T-helper 1 cell treated with Interleukin-12 subunit alpha and Interleukin-12 subunit beta and Interleukin-4 antibody, amounts not matched to agents 30 μg/mL and 1 μg/mL, for 36 hours (primary cell): ENCODE results near the gene C13orf42.

Source experiments
- H3K27ac Mint-ChIP-seq: one replicate; pipeline ENCODE4 v1.8.0; 2021; ENCODE audit warnings: mild to moderate bottlenecking, mixed read lengths
- H3K27me3 Mint-ChIP-seq: one replicate; pipeline ENCODE4 v1.8.0; 2021; ENCODE audit warnings: low read depth, mixed read lengths
- H3K36me3 Mint-ChIP-seq: one replicate; pipeline ENCODE4 v1.8.0; 2021; ENCODE audit warnings: low read depth, mixed read lengths
- H3K4me1 Mint-ChIP-seq: one replicate; pipeline ENCODE4 v1.8.0; 2021; ENCODE audit warnings: low read depth, mixed read lengths
- H3K4me3 Mint-ChIP-seq: one replicate; pipeline ENCODE4 v1.8.0; 2021; ENCODE audit warnings: mild to moderate bottlenecking, moderate library complexity, mixed read lengths
- H3K9me3 Mint-ChIP-seq: one replicate; pipeline ENCODE4 v1.8.0; 2021; ENCODE audit warnings: mixed read lengths

C13orf42 gene

GRCh38 chr13:51064753-51065152, 46.3 kb downstream of the C13orf42 start:
- no peaks in the 10 kb centered on the region for H3K9me3 Mint-ChIP-seq
- no peaks in the 10 kb centered on the region for H3K36me3 Mint-ChIP-seq
- H3K4me1 Mint-ChIP-seq: peaks cover 14% of the 10 kb centered on the region
- H3K27me3 Mint-ChIP-seq: peaks cover 11% of the 10 kb centered on the region
- no peak overlapping the region for H3K4me3 Mint-ChIP-seq
- no peak overlapping the region for H3K27ac Mint-ChIP-seq

GRCh38 chr13:51063909-51064308, 47.2 kb downstream of the C13orf42 start:
- Mint-ChIP-seq H3K36me3 (no peaks in the 10 kb centered on the region), H3K4me1 (peaks cover 12% of the 10 kb centered on the region), H3K9me3 (no peaks in the 10 kb centered on the region)

GRCh38 chr13:51058461-51059167, 52.5 kb downstream of the C13orf42 start:
- H3K4me1 Mint-ChIP-seq: no peaks in the 10 kb centered on the region
- H3K27me3 Mint-ChIP-seq: peaks cover 4% of the 10 kb centered on the region
- no peaks in the 10 kb centered on the region for H3K36me3 Mint-ChIP-seq
- H3K4me3 Mint-ChIP-seq: no peak overlapping the region
- no peaks in the 10 kb centered on the region for H3K9me3 Mint-ChIP-seq
- no peak overlapping the region for H3K27ac Mint-ChIP-seq

More at GRCh38 chr13:51063909-51064308, 47.2 kb downstream of the C13orf42 start:
- Mint-ChIP-seq H3K4me3 (no peak overlapping the region), H3K27me3 (peaks cover 11% of the 10 kb centered on the region), H3K27ac (no peak overlapping the region)

- H3K9me3 Mint-ChIP-seq: no peaks in the 10 kb centered on the region
- no peaks in the 10 kb centered on the region for H3K36me3 Mint-ChIP-seq
- H3K27ac Mint-ChIP-seq: no peak overlapping the region
- H3K4me3 Mint-ChIP-seq: no peak overlapping the region
- no peaks in the 10 kb centered on the region for H3K4me1 Mint-ChIP-seq
- H3K27me3 Mint-ChIP-seq: peaks cover 4% of the 10 kb centered on the region
Measured at GRCh38 chr13:51057906-51058305, 53.2 kb downstream of the C13orf42 start.

GRCh38 chr13:51057001-51057400, 54.1 kb downstream of the C13orf42 start:
- Mint-ChIP-seq H3K27ac (no peak overlapping the region), H3K4me3 (no peak overlapping the region), H3K36me3 (no peaks in the 10 kb centered on the region), H3K9me3 (no peaks in the 10 kb centered on the region), H3K4me1 (no peaks in the 10 kb centered on the region), H3K27me3 (peaks cover 4% of the 10 kb centered on the region)

- H3K4me3 Mint-ChIP-seq: no peak overlapping the region
- no peaks in the 10 kb centered on the region for H3K9me3 Mint-ChIP-seq
- H3K36me3 Mint-ChIP-seq: no peaks in the 10 kb centered on the region
- H3K27ac Mint-ChIP-seq: no peak overlapping the region
- no peaks in the 10 kb centered on the region for H3K4me1 Mint-ChIP-seq
- peaks cover 14% of the 10 kb centered on the region for H3K27me3 Mint-ChIP-seq
Measured at GRCh38 chr13:51052581-51052980, 58.5 kb downstream of the C13orf42 start.

- Mint-ChIP-seq H3K36me3 (no peaks in the 10 kb centered on the region), H3K9me3 (no peaks in the 10 kb centered on the region), H3K27me3 (peaks cover 14% of the 10 kb centered on the region), H3K27ac (no peak overlapping the region), H3K4me1 (no peaks in the 10 kb centered on the region), H3K4me3 (no peak overlapping the region)
Measured at GRCh38 chr13:51050021-51050830, 60.8 kb downstream of the C13orf42 start.

GRCh38 chr13:51048616-51049015, 62.5 kb downstream of the C13orf42 start:
- Mint-ChIP-seq H3K9me3 (no peaks in the 10 kb centered on the region), H3K4me3 (no peak overlapping the region), H3K27me3 (peaks cover 14% of the 10 kb centered on the region), H3K27ac (no peak overlapping the region), H3K4me1 (no peaks in the 10 kb centered on the region), H3K36me3 (no peaks in the 10 kb centered on the region)

GRCh38 chr13:51048166-51048461, 63.0 kb downstream of the C13orf42 start:
- Mint-ChIP-seq H3K27ac (no peak overlapping the region), H3K9me3 (no peaks in the 10 kb centered on the region), H3K27me3 (peaks cover 14% of the 10 kb centered on the region), H3K4me3 (no peak overlapping the region), H3K4me1 (no peaks in the 10 kb centered on the region), H3K36me3 (no peaks in the 10 kb centered on the region)

- Mint-ChIP-seq H3K27ac (no peak overlapping the region), H3K36me3 (no peaks in the 10 kb centered on the region), H3K9me3 (no peaks in the 10 kb centered on the region), H3K27me3 (peaks cover 14% of the 10 kb centered on the region), H3K4me1 (no peaks in the 10 kb centered on the region), H3K4me3 (no peak overlapping the region)
Measured at GRCh38 chr13:51047434-51048165, 63.5 kb downstream of the C13orf42 start.

GRCh38 chr13:51045451-51045850, 65.6 kb downstream of the C13orf42 start:
- Mint-ChIP-seq H3K4me3 (no peak overlapping the region), H3K27me3 (peaks cover 4% of the 10 kb centered on the region), H3K36me3 (no peaks in the 10 kb centered on the region), H3K27ac (no peak overlapping the region), H3K4me1 (no peaks in the 10 kb centered on the region), H3K9me3 (no peaks in the 10 kb centered on the region)

GRCh38 chr13:51044023-51044665, 66.9 kb downstream of the C13orf42 start:
- H3K9me3 Mint-ChIP-seq: no peaks in the 10 kb centered on the region
- H3K4me1 Mint-ChIP-seq: no peaks in the 10 kb centered on the region
- H3K4me3 Mint-ChIP-seq: no peak overlapping the region
- no peak overlapping the region for H3K27ac Mint-ChIP-seq
- no peaks in the 10 kb centered on the region for H3K27me3 Mint-ChIP-seq
- no peaks in the 10 kb centered on the region for H3K36me3 Mint-ChIP-seq

GRCh38 chr13:51043310-51043709, 67.8 kb downstream of the C13orf42 start:
- Mint-ChIP-seq H3K4me3 (no peak overlapping the region), H3K9me3 (no peaks in the 10 kb centered on the region), H3K4me1 (no peaks in the 10 kb centered on the region)

GRCh38 chr13:51041710-51042109, 69.4 kb downstream of the C13orf42 start:
- Mint-ChIP-seq H3K36me3 (no peaks in the 10 kb centered on the region), H3K27ac (no peak overlapping the region), H3K9me3 (no peaks in the 10 kb centered on the region), H3K4me3 (no peak overlapping the region), H3K27me3 (peaks cover 8% of the 10 kb centered on the region), H3K4me1 (peaks cover 2% of the 10 kb centered on the region)

More at GRCh38 chr13:51043310-51043709, 67.8 kb downstream of the C13orf42 start:
- no peaks in the 10 kb centered on the region for H3K36me3 Mint-ChIP-seq
- no peaks in the 10 kb centered on the region for H3K27me3 Mint-ChIP-seq
- H3K27ac Mint-ChIP-seq: no peak overlapping the region
